Natural killer cell (primary cell): ENCODE results near the gene SLC16A1. TPM values are rescaled to one million over a fixed set of nuclear protein-coding genes. Genes with fewer than 3 reads are reported as not detected.

Source experiments
- ATAC-seq, 3 donors: fragments of 150-1000 bp in 2 of 3; fragments of 200-7000 bp in 1 of 3; cut with Tn5 transposase; 1 replicate in 1 of 3; 2 replicates in 2 of 3; pipeline ENCODE4 v1.10.0; 2021; ENCODE audit warnings: mild to moderate bottlenecking in 2 of 3, moderate library complexity in 2 of 3
- DNase-seq, 2 donors: peaks; one replicate each; pipeline versions ENCODE4 v3.0.0 to v3.0.0-alpha.2; 2013 to 2021; ENCODE audit warnings: mixed read lengths in 1 of 2
- H3K27ac ChIP-seq: one replicate; pipeline ENCODE4 v1.5.1; 2013; ENCODE audit warnings: mild to moderate bottlenecking, low read length
- H3K27me3 ChIP-seq: one replicate; pipeline ENCODE4 v1.6.1; 2013; ENCODE audit warnings: low read length; ENCODE audit not compliant: control insufficient read depth, insufficient read depth
- H3K36me3 ChIP-seq: one replicate; pipeline ENCODE4 v1.6.1; 2013; ENCODE audit warnings: low read length; ENCODE audit not compliant: control insufficient read depth, insufficient read depth
- H3K4me1 ChIP-seq: one replicate; pipeline ENCODE4 v1.6.1; 2013; ENCODE audit warnings: low read length; ENCODE audit not compliant: control insufficient read depth, insufficient read depth
- H3K4me3 ChIP-seq: one replicate; pipeline ENCODE4 v1.5.1; 2013; ENCODE audit warnings: low read length
- H3K9me3 ChIP-seq: one replicate; pipeline ENCODE4 v1.6.1; 2013; ENCODE audit warnings: low read length; ENCODE audit not compliant: control insufficient read depth, insufficient read depth
- H3K27ac Mint-ChIP-seq, 2 donors: one replicate each; pipeline ENCODE4 v1.8.0; 2022; ENCODE audit warnings: mild to moderate bottlenecking in 2 of 2, mixed read lengths in 2 of 2, moderate library complexity in 1 of 2
- H3K27me3 Mint-ChIP-seq, 2 donors: one replicate each; pipeline ENCODE4 v1.8.0; 2022; ENCODE audit warnings: low read depth in 2 of 2, mixed read lengths in 2 of 2
- H3K36me3 Mint-ChIP-seq: one replicate; pipeline ENCODE4 v1.8.0; 2022; ENCODE audit warnings: mixed read lengths
- H3K4me1 Mint-ChIP-seq, 2 donors: one replicate each; pipeline ENCODE4 v1.8.0; 2022; ENCODE audit warnings: mixed read lengths in 2 of 2
- H3K4me3 Mint-ChIP-seq: one replicate; pipeline ENCODE4 v1.8.0; 2022; ENCODE audit warnings: mild to moderate bottlenecking, moderate library complexity, mixed read lengths
- H3K9me3 Mint-ChIP-seq, 2 donors: one replicate each; pipeline ENCODE4 v1.8.0; 2022; ENCODE audit warnings: mixed read lengths in 2 of 2
- WGBS: methylation state at CpG from one replicate; pipeline ENCODE4 v1.1.7; 2013; ENCODE audit warnings: missing lambda C conversion rate; ENCODE audit not compliant: insufficient coverage; 5-methylcytosine and 5-hydroxymethylcytosine counted together
- intact Hi-C: fragments of 100-400 bp; cut with micrococcal nuclease; formaldehyde crosslinking; loops from one replicate; pipeline ENCODE4 v1.14.2; 2022
- total RNA-seq, 4 donors: library from RNA; stranded (reverse); fragments of 120-200 nt in 1 of 4; gene quantifications; one replicate each; pipeline versions ENCODE4 v1.2.3 to v1.2.4, GENCODE V29; 2013 to 2022
- TF ChIP-seq, protein P1 (sequence below): fragments of 200-600 bp; IDR thresholded peaks from one replicate; pipeline ENCODE4 v1.8.0; 2022; ENCODE audit warnings: antibody characterized with exemption

The SLC16A1 gene
- total RNA-seq, 3 donors from 2014 or later (not counting 1 experiment from before 2014, with no cell fraction given): 8.7 to 18.5 (median 14.0) TPM

DNA sequence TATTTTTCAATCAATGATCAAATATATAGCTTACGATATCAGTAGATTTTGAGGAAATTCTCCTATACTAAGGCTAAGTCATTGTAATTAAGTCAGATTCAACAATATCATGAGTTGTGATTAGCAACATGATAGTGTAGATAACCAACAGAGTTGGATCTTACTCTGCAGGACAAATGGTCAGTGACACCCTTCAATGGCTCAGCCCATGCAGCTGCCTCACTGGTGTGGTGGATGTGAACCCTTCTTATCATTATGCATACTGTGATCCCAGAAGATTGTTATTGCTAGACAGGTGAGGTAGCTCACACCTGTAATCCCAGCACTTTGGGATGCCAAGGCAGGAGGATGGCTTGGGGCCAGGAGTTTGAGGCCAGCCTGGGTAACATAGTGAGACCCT lies 5.6 kb downstream of the SLC16A1 start:
- H3K4me3 ChIP-seq: no peak overlapping the region
- intact Hi-C loops: loop anchor here (10.0 kb wide), 2 partner anchors 124 to 236 kb away; partner anchors contain the start of genes LRIG2 and PPM1J
- H3K36me3 ChIP-seq: no peaks in the 10 kb centered on the region
- no peak for ATAC-seq
- H3K27ac ChIP-seq: no peak overlapping the region
- Mint-ChIP-seq H3K9me3 (no peaks in the 10 kb centered on the region), H3K27me3 (peaks cover 4 to 6% of the 10 kb centered on the region in 2 donors), H3K27ac (no peak overlapping the region), H3K4me3 (no peak overlapping the region), H3K4me1 (peaks cover 9 to 11% of the 10 kb centered on the region in 2 donors), H3K36me3 (no peaks in the 10 kb centered on the region)
- DNase-seq: no peak
- H3K4me1 ChIP-seq: peaks cover 4% of the 10 kb centered on the region
- H3K27me3 ChIP-seq: no peaks in the 10 kb centered on the region
- no CpG with 5 or more reads among the region's 1 CpG for WGBS
- no peaks in the 10 kb centered on the region for H3K9me3 ChIP-seq
- TF ChIP-seq, protein P1, sequence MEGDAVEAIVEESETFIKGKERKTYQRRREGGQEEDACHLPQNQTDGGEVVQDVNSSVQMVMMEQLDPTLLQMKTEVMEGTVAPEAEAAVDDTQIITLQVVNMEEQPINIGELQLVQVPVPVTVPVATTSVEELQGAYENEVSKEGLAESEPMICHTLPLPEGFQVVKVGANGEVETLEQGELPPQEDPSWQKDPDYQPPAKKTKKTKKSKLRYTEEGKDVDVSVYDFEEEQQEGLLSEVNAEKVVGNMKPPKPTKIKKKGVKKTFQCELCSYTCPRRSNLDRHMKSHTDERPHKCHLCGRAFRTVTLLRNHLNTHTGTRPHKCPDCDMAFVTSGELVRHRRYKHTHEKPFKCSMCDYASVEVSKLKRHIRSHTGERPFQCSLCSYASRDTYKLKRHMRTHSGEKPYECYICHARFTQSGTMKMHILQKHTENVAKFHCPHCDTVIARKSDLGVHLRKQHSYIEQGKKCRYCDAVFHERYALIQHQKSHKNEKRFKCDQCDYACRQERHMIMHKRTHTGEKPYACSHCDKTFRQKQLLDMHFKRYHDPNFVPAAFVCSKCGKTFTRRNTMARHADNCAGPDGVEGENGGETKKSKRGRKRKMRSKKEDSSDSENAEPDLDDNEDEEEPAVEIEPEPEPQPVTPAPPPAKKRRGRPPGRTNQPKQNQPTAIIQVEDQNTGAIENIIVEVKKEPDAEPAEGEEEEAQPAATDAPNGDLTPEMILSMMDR: no peak

DNA sequence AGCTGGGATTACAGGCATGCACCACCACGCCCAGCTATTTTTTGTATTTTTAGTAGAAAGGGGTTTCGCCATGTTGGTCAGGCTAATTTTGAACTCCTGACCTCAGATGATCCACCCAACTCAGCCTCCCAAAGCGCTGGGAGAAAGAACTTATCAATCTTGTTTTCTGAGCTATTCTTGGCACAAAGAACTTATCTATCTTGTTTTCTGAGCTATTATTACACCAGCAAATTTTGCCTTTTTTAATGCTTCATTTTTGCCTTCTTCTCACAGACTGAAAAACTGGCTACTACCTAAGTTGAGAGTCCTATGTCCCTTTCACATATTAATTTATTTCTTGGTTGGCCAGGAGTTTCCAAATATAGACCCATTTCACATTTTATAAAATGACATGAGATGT lies 9.3 kb downstream of the SLC16A1 start:
- WGBS: 88% methylated on average over 2 of the region's 3 CpGs
- Histone ChIP-seq H3K4me1 (no peaks in the 10 kb centered on the region), H3K36me3 (no peaks in the 10 kb centered on the region), H3K9me3 (no peaks in the 10 kb centered on the region), H3K27me3 (no peaks in the 10 kb centered on the region), H3K4me3 (no peak overlapping the region), H3K27ac (no peak overlapping the region)
- Mint-ChIP-seq H3K4me1 (no peaks in the 10 kb centered on the region), H3K27me3 (no peaks in the 10 kb centered on the region), H3K9me3 (no peaks in the 10 kb centered on the region), H3K36me3 (no peaks in the 10 kb centered on the region), H3K27ac (no peak overlapping the region), H3K4me3 (no peak overlapping the region)
- TF ChIP-seq, protein P1: no peak
- no peak for DNase-seq
- intact Hi-C loops: no loop called here
- no peak for ATAC-seq

DNA sequence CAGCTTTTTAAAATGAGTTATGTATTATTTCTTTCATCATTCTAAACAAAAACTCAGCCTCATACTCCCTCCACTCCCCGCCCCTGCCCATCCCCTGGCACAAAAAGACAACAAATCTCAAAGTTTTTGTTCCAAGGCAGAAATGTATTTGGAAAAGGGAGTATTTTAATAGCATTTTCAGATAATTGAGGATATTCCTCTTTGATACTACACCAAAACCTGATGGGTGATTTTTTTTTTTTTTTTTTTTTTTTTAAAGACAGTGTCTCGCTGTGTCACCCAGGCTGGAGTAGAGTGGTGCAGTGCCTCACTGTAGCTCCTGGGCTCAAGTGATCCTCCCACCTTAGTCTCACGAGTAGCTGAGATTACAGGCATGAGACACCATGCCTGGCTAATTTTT lies 16.2 kb downstream of the SLC16A1 start:
- H3K27me3 Mint-ChIP-seq: no peaks in the 10 kb centered on the region
- no peaks in the 10 kb centered on the region for H3K4me1 Mint-ChIP-seq
- no peaks in the 10 kb centered on the region for H3K36me3 Mint-ChIP-seq
- WGBS: 91% methylated on average over 2 of the region's 3 CpGs
- no peak overlapping the region for H3K4me3 ChIP-seq
- H3K27me3 ChIP-seq: no peaks in the 10 kb centered on the region
- H3K27ac ChIP-seq: no peak overlapping the region
- TF ChIP-seq, protein P1: no peak
- DNase-seq (no peak), ATAC-seq (no peak)
- intact Hi-C loops: no loop called here
- H3K27ac Mint-ChIP-seq: no peak overlapping the region
- H3K36me3 ChIP-seq: no peaks in the 10 kb centered on the region
- H3K9me3 Mint-ChIP-seq: no peaks in the 10 kb centered on the region
- H3K4me1 ChIP-seq: no peaks in the 10 kb centered on the region
- H3K9me3 ChIP-seq: no peaks in the 10 kb centered on the region
- no peak overlapping the region for H3K4me3 Mint-ChIP-seq

DNA sequence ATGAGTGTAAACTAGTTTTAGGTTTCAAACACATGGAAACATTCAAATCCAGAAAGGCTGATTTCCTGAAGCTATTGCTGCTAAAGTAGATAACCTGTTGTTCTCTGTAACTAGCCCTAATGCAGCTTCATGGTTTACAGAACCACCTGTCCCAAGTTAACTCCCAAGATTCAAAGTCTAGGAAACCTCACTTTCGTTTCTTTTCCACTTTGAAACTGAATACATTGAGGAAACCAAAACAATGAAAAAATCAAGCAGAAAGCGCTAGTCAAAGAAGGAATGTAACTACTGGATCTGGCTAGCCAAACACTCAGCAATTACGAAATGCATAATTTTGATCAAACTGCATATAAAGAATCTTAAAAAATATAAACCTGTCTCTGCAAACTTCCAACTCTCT lies 17.8 kb downstream of the SLC16A1 start:
- Histone ChIP-seq H3K36me3 (no peaks in the 10 kb centered on the region), H3K27me3 (no peaks in the 10 kb centered on the region), H3K4me1 (no peaks in the 10 kb centered on the region), H3K4me3 (no peak overlapping the region), H3K9me3 (no peaks in the 10 kb centered on the region), H3K27ac (no peak overlapping the region)
- no peak overlapping the region for H3K27ac Mint-ChIP-seq
- H3K4me3 Mint-ChIP-seq: no peak overlapping the region
- no peak for DNase-seq
- H3K36me3 Mint-ChIP-seq: no peaks in the 10 kb centered on the region
- TF ChIP-seq, protein P1: no peak
- no peaks in the 10 kb centered on the region for H3K9me3 Mint-ChIP-seq
- H3K27me3 Mint-ChIP-seq: no peaks in the 10 kb centered on the region
- intact Hi-C loops: no loop called here
- no peaks in the 10 kb centered on the region for H3K4me1 Mint-ChIP-seq
- ATAC-seq: no peak
- 92% methylated on average over 3 of the region's 3 CpGs for WGBS
